SK-N-SH (cell line): ENCODE measurements around the gene ERC1. TPM values are rescaled to one million over a fixed set of nuclear protein-coding genes. Genes with fewer than 3 reads are reported as not detected.

Source experiments
- CTCF ChIA-PET: fragments of 300-600, 350-600 bp; formaldehyde crosslinking; extraction: SDS; loops from one replicate; lab custom pipeline; 2021; lab: Yijun Ruan, JAX
- POLR2A ChIA-PET: fragments of 350-600 bp; sonication (Branson Sonifier 250); formaldehyde crosslinking; extraction: SDS; loops from one replicate; lab custom pipeline; 2020; ENCODE audit warnings: antibody characterized with exemption, inconsistent platforms; lab: Yijun Ruan, JAX
- DNase-seq: peaks from one replicate; pipeline ENCODE4 v3.0.0; 2012
- H2AFZ ChIP-seq: fragments of 200-600 bp; sonication (generic); 2 replicates; pipeline ENCODE4 v1.8.1; 2016; ENCODE audit warnings: antibody characterized with exemption, mild to moderate bottlenecking, low read depth
- H3F3A ChIP-seq: fragments of 200-600 bp; sonication (generic); replicated peaks from 2 replicates; pipeline ENCODE3; 2016; ENCODE audit warnings: antibody characterized with exemption, mild to moderate bottlenecking; ENCODE audit not compliant: insufficient read depth
- H3K27ac ChIP-seq, 2 experiments: fragments of 200-500 bp in 1 of 2; fragments of 200-600 bp in 1 of 2; sonication (Bioruptor generic) in 1 of 2; sonication (generic), shearing (Covaris generic) in 1 of 2; 2 replicates each; pipeline versions ENCODE4 v1.5.1 to v1.6.1; 2014 to 2016; ENCODE audit warnings: low read depth in 2 of 2, inconsistent platforms in 1 of 2, low read length in 1 of 2, mild to moderate bottlenecking in 1 of 2, mixed read lengths in 1 of 2
- H3K27me3 ChIP-seq: fragments of 200-600 bp; sonication (generic), shearing (Covaris generic); 2 replicates; pipeline ENCODE4 v1.6.1; 2016; ENCODE audit warnings: mixed run types; ENCODE audit not compliant: insufficient read depth
- H3K36me3 ChIP-seq, 2 experiments: fragments of 200-500 bp in 1 of 2; fragments of 200-600 bp in 1 of 2; sonication (Bioruptor generic) in 1 of 2; sonication (generic) in 1 of 2; replicated peaks in 1 of 2; 2 replicates each; pipeline versions ENCODE3 to v1.5.1; 2014 to 2016; ENCODE audit warnings: low read length in 1 of 2, mild to moderate bottlenecking in 1 of 2; ENCODE audit not compliant: insufficient read depth in 2 of 2, control insufficient read depth in 1 of 2
- H3K4me1 ChIP-seq, 2 experiments: fragments of 200-500 bp in 1 of 2; fragments of 200-600 bp in 1 of 2; sonication (Bioruptor generic) in 1 of 2; sonication (generic), shearing (Covaris generic) in 1 of 2; 2 replicates each; pipeline versions ENCODE4 v1.5.1 to v1.6.1; 2014 to 2016; ENCODE audit warnings: low read depth in 1 of 2, low read length in 1 of 2, mixed run types in 1 of 2; ENCODE audit not compliant: insufficient read depth in 2 of 2, control insufficient read depth in 1 of 2
- H3K4me2 ChIP-seq: fragments of 200-600 bp; sonication (generic), shearing (Covaris generic); 2 replicates; pipeline ENCODE4 v1.6.1; 2017; ENCODE audit warnings: mixed run types
- H3K4me3 ChIP-seq, 2 experiments: fragments of 200-500 bp in 1 of 2; fragments of 200-600 bp in 1 of 2; sonication (Bioruptor generic) in 1 of 2; sonication (generic), shearing (Covaris generic) in 1 of 2; 2 replicates each; pipeline versions ENCODE4 v1.5.1 to v1.8.1; 2014 to 2016; ENCODE audit warnings: low read depth in 2 of 2, inconsistent platforms in 1 of 2, low read length in 1 of 2, mild to moderate bottlenecking in 1 of 2, mixed read lengths in 1 of 2, moderate library complexity in 1 of 2
- H3K79me2 ChIP-seq: fragments of 200-600 bp; sonication (generic); 2 replicates; pipeline ENCODE4 v1.8.1; 2017; ENCODE audit warnings: mild to moderate bottlenecking; ENCODE audit not compliant: insufficient read depth
- H3K9ac ChIP-seq: fragments of 200-600 bp; sonication (generic); 2 replicates; pipeline ENCODE4 v1.6.1; 2017; ENCODE audit warnings: mixed run types
- H3K9me2 ChIP-seq: fragments of 200-600 bp; sonication (generic); 2 replicates; pipeline ENCODE4 v1.6.1; 2017; ENCODE audit warnings: mixed run types
- H3K9me3 ChIP-seq: fragments of 200-600 bp; sonication (generic); 2 replicates; pipeline ENCODE4 v1.6.1; 2017; ENCODE audit warnings: mixed run types, mild to moderate bottlenecking, moderate library complexity
- H4K20me1 ChIP-seq: fragments of 200-600 bp; sonication (generic); 2 replicates; pipeline ENCODE4 v1.6.1; 2017; ENCODE audit warnings: mild to moderate bottlenecking, mixed run types; ENCODE audit not compliant: insufficient read depth
- ELF1 ChIP-seq: IDR thresholded peaks from 2 replicates; pipeline ENCODE4 v1.4.0; 2012
- EP300 ChIP-seq, 2 experiments: IDR thresholded peaks; 2 replicates each; pipeline versions ENCODE4 v1.4.0 to v1.6.1; 2012; ENCODE audit warnings: borderline replicate concordance in 1 of 2, low read depth in 1 of 2, low read length in 1 of 2
- GATA2 ChIP-seq: sonication (generic); formaldehyde crosslinking; IDR thresholded peaks from 2 replicates; pipeline ENCODE4 v1.5.0; 2020; ENCODE audit warnings: mild to moderate bottlenecking, missing genetic modification reagents
- MXI1 ChIP-seq: IDR thresholded peaks from 2 replicates; pipeline ENCODE4 v1.6.1; 2012; ENCODE audit warnings: mild to moderate bottlenecking, low read depth, low read length, improper control_type of control experiment
- NFIC ChIP-seq: IDR thresholded peaks from 2 replicates; pipeline ENCODE4 v1.4.0; 2012; ENCODE audit warnings: borderline replicate concordance
- SIN3A ChIP-seq: IDR thresholded peaks from 2 replicates; pipeline ENCODE4 v1.6.1; 2012; ENCODE audit warnings: low read depth, mild to moderate bottlenecking, low read length, moderate library complexity, borderline replicate concordance
- SMC3 ChIP-seq: IDR thresholded peaks from 2 replicates; pipeline ENCODE4 v1.6.1; 2012; ENCODE audit warnings: low read depth, low read length, improper control_type of control experiment
- TEAD4 ChIP-seq: IDR thresholded peaks from 2 replicates; pipeline ENCODE4 v1.4.0; 2012; ENCODE audit warnings: mild to moderate bottlenecking, borderline replicate concordance; ENCODE audit not compliant: insufficient read depth
- YY1 ChIP-seq: IDR thresholded peaks from 2 replicates; pipeline ENCODE4 v1.4.0; 2012; ENCODE audit warnings: low read depth, mild to moderate bottlenecking
- WGBS: methylation state at CpG from one replicate; pipeline ENCODE4 v1.1.6; 2017; ENCODE audit warnings: low lambda C conversion rate; 5-methylcytosine and 5-hydroxymethylcytosine counted together
- polyA plus RNA-seq, 3 experiments: library from polyadenylated mRNA; depleted of rRNA; stranded (reverse); fragments of >200 nt; gene quantifications; 2 replicates each; pipeline ENCODE4 v1.2.3, GENCODE V29; 2012
- TF ChIP-seq, protein P1 (sequence below): IDR thresholded peaks from 2 replicates; pipeline ENCODE4 v1.6.1; 2012; ENCODE audit warnings: mild to moderate bottlenecking, low read depth, low read length, moderate library complexity
- TF ChIP-seq, protein P2 (sequence below): fragments of 150-350 bp; IDR thresholded peaks from 2 replicates; pipeline ENCODE4 v1.6.1; 2017; ENCODE audit warnings: antibody characterized with exemption, low read length, low read depth, borderline replicate concordance
- TF ChIP-seq, protein P3 (sequence below): IDR thresholded peaks from 2 replicates; pipeline ENCODE4 v1.4.0; 2012; ENCODE audit warnings: low read depth, borderline replicate concordance
- TF ChIP-seq, protein P4 (sequence below): IDR thresholded peaks from 2 replicates; pipeline ENCODE4; 2012

The ERC1 gene
- polyA plus RNA-seq, 1 of the 3 experiments (the other 2 are of a cell fraction), result 7.5 TPM

DNA sequence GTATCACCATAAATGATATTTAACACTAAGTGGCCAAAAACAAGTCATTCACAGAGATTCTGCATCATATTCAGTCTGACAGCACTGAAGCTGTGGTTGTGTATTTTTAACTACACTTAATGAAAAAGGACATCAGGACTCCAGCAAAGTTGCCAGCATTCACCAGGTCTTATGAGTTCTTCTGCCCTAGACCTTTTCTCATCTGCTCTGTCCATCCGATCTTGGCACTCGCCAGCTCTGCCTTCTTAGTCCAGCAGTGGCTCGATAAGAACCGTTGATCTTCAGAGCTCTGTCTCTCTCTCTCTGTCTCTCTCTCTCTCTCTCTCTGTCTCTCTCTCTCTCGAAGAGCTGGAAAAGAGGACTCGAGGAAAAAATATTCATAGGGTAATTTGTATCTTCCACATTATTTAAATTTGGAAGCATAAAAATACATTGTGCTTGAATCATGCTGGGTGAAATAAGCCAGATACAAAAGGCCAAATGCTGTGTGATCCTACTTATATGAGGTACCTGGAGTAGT is 371.2 kb downstream of the ERC1 start:
- Histone ChIP-seq H3K9ac (no peak overlapping the region), H4K20me1 (no peaks in the 10 kb centered on the region), H3K9me3 (no peaks in the 10 kb centered on the region), H3K4me1 (peaks cover 3 to 8% of the 10 kb centered on the region in 2 experiments; a peak in 3 of 4 replicates), H3K4me2 (no peak overlapping the region), H3K4me3 (no peak overlapping the region), H3K27me3 (no peaks in the 10 kb centered on the region), H3K36me3 (peaks cover 0 to 14% of the 10 kb centered on the region in 2 experiments), H3K27ac (no peak overlapping the region), H2AFZ (no peak overlapping the region), H3K79me2 (no peaks in the 10 kb centered on the region), H3K9me2 (no peaks in the 10 kb centered on the region), H3F3A (peaks cover 18% of the 10 kb centered on the region)
- ChIA-PET POLR2A (no interaction called here), CTCF (interaction anchor here (1.3 kb wide), 1 partner anchor 13 kb away, joined by 6 read pairs; no protein-coding TSS in a partner anchor)
- TF ChIP-seq YY1 (no peak), NFIC (no peak), MXI1 (no peak), GATA2 (CRISPR knock-in tag) (no peak), SMC3 (no peak), SIN3A (no peak), TEAD4 (no peak), ELF1 (no peak), EP300 (IDR thresholded peaks at IDR 0.05; ENCODE audit: borderline replicate concordance in 1 of 2, low read depth in 1 of 2, low read length in 1 of 2) (no peak)
- TF ChIP-seq, protein P1, sequence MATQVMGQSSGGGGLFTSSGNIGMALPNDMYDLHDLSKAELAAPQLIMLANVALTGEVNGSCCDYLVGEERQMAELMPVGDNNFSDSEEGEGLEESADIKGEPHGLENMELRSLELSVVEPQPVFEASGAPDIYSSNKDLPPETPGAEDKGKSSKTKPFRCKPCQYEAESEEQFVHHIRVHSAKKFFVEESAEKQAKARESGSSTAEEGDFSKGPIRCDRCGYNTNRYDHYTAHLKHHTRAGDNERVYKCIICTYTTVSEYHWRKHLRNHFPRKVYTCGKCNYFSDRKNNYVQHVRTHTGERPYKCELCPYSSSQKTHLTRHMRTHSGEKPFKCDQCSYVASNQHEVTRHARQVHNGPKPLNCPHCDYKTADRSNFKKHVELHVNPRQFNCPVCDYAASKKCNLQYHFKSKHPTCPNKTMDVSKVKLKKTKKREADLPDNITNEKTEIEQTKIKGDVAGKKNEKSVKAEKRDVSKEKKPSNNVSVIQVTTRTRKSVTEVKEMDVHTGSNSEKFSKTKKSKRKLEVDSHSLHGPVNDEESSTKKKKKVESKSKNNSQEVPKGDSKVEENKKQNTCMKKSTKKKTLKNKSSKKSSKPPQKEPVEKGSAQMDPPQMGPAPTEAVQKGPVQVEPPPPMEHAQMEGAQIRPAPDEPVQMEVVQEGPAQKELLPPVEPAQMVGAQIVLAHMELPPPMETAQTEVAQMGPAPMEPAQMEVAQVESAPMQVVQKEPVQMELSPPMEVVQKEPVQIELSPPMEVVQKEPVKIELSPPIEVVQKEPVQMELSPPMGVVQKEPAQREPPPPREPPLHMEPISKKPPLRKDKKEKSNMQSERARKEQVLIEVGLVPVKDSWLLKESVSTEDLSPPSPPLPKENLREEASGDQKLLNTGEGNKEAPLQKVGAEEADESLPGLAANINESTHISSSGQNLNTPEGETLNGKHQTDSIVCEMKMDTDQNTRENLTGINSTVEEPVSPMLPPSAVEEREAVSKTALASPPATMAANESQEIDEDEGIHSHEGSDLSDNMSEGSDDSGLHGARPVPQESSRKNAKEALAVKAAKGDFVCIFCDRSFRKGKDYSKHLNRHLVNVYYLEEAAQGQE, result no peak
- TF ChIP-seq, protein P2, sequence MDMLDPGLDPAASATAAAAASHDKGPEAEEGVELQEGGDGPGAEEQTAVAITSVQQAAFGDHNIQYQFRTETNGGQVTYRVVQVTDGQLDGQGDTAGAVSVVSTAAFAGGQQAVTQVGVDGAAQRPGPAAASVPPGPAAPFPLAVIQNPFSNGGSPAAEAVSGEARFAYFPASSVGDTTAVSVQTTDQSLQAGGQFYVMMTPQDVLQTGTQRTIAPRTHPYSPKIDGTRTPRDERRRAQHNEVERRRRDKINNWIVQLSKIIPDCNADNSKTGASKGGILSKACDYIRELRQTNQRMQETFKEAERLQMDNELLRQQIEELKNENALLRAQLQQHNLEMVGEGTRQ, result no peak
- TF ChIP-seq, protein P3, sequence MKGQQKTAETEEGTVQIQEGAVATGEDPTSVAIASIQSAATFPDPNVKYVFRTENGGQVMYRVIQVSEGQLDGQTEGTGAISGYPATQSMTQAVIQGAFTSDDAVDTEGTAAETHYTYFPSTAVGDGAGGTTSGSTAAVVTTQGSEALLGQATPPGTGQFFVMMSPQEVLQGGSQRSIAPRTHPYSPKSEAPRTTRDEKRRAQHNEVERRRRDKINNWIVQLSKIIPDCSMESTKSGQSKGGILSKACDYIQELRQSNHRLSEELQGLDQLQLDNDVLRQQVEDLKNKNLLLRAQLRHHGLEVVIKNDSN, result no peak
- TF ChIP-seq, protein P4, sequence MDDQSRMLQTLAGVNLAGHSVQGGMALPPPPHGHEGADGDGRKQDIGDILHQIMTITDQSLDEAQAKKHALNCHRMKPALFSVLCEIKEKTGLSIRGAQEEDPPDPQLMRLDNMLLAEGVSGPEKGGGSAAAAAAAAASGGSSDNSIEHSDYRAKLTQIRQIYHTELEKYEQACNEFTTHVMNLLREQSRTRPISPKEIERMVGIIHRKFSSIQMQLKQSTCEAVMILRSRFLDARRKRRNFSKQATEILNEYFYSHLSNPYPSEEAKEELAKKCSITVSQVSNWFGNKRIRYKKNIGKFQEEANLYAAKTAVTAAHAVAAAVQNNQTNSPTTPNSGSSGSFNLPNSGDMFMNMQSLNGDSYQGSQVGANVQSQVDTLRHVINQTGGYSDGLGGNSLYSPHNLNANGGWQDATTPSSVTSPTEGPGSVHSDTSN, result no peak
- no peak for DNase-seq
- 87% methylated on average over 6 of the region's 6 CpGs for WGBS
